NCI-H1694 treated with DMSO at 0.1 percent for 48 hours (cell line): ENCODE measurements around the gene CLSTN2.

Experiments used
- DNase-seq: peaks from one replicate; lab custom pipeline; 2025; lab: John Stamatoyannopoulos, UW

CLSTN2 gene

DNA sequence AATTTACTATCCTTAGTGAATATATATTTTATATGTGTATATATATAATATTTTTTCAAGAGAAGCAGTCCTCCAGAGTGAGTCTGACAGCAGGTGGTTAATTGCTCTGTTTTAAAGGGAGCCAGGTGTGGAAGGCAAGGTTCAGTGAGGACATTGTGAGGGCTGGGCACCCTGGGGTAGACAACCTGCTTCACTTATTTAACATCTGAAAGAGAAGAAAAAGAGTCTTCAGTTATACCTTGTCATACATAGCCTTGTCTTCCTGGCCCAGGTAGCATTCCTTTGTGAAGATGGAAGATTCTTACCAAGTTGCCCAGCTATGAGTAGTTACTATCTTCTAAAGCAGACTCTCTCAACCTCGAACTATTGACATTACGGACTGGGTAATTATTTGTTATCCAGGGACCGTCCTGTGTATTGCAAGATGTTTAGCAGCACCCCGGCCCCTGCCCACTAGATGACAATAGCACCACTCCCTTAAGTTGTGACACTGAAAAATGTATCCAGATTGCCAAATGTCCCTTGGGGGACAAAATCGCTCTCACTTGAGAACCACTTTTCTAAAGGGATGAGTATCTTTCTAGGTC, 406.9 kb downstream of the CLSTN2 start:
- DNase-seq, result peak; percentile 8

DNA sequence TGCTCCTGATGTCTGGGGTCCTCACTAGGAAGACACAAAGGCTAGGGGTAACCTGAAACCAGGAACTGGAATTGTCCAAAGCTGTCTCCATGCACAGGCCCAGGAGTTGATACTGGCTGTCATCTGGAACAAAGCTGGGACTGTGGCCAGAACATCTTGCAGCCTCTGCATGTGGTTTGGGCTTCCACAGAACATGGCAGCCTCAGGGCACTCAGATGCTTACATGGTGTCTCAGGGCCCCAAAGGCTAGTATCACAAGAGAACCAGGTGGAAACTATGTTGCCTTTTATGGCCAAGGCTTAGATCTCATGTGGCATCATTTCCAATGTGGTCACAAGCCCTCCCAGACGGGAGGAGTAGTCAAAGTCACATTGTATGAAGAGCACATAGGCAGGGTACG, 407.7 kb downstream of the CLSTN2 start:
- DNase-seq, result peak; percentile 11

DNA sequence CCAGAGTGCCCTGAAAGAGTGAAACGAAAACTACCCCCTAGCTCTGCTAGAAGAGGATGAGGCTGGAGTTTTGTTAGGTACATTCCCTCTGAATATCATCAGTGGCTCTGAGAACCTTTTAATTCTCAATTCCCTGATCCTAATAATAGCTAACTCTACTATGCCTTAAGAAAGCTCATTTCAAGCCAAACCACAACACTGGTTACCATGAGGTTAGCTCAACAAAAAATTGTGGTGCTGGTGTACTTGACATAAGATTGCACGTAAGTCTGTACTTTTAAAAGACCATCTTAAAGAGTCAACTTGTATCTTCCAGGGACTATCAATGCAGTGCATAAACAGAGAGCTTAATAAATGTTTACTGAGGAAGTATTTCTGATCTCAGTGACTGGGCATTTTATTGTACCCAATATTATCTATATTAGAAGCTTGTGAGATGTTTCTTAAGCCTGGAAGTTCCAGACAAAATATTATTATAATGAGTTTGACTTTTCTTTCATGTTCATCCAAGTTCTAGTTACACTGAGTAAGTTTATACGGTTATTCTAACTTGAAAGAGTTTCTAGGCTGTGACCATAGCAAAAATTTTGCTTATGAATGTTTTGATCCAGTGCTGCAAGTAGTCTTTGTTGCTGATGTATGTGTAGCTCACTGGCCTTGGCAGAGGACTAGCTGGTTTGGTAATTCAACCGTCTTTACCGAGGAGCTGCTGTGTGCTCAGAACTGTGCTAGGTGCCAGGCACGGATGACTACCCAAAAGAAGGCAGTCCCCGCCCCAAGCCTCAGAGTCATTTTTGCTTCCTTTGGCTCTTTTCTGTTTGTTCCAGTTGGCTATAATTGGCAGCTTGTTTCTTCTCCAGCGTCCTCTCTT, 408.5 kb downstream of the CLSTN2 start:
- DNase-seq, result peak; percentile 73

DNA sequence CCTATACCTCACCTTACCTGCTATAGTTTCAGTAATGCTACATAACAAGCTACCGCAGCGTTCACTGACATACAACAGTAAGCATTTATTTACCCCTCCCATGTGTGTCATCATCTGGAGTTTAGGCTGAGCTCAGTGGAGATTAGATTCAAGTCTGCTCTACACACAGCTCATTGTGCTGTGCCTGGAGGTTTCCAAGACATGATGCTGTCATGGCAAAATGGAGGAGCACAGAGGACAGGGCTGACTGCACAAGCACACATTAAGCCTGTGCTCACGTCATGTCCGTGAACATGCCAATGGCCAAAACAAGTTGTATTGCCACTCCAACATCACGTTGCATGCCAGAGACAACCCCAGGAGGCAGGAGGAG, 409.1 kb downstream of the CLSTN2 start:
- DNase-seq, result peak; percentile 79

DNA sequence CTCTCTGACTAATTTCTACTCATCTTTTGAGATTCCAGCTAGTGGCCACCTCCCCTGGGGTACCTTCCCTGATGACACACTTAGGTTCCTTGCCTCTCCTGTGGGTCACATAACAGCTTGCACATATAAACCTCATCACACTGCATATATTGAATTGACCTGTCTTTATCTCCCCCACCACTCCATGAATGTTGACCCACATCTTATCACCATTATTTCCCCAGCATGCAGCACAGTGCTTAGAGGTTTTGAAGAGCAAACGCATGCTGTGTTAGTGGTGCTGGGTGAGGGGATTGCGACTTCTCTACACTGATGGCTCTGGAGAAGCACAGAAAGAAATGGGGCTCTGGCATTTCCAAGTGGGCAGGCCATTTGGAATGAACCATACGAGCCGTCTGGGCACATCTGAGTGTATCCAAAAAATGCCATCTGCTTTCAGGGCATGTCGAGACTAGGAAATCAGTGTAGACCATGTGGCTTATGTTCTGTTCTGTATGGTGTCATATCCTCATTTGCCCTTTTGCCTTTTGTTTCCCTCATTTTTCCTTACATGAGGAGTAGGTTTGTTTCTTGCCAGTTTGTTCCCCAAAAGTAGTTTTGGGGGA, 409.7 kb downstream of the CLSTN2 start:
- peak; percentile 98 for DNase-seq

DNA sequence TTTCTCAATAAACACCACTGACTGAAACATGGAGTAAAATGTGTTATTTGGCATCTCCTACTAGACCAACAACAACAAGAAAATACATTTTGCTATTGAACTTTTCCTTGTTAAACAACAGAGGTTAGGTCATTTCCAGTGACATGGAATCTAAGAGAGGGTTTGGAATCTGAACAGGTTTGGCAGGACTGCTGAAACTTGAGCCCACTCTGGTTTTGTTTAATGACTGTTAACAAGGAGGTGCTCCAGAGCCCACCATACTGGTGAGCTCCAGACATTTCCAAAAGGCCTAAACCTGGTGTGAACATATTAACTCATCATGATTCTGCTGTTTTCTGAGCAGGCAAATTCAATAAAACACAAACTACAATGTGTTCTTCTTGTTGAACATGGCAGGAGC, 412.2 kb downstream of the CLSTN2 start:
- no peak for DNase-seq

DNA sequence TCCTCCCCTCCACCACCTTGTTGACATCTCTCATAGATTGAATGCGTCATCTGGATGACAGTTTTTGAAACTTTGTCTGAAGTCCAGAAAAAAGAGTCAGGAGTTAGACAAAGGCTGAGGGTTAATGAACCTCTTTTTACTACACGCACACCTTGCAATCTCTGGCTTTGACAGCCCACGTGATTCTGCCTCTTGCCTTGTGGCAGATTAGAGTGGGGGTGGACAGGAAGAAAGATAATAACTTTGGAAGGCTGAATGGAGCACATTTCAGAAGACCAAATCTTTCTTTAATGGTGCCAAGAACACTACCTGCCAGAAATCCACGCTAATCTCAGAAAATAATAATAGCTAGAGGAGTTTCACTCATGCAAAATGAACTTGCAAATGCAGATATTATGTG, 415.0 kb downstream of the CLSTN2 start:
- DNase-seq, result no peak

DNA sequence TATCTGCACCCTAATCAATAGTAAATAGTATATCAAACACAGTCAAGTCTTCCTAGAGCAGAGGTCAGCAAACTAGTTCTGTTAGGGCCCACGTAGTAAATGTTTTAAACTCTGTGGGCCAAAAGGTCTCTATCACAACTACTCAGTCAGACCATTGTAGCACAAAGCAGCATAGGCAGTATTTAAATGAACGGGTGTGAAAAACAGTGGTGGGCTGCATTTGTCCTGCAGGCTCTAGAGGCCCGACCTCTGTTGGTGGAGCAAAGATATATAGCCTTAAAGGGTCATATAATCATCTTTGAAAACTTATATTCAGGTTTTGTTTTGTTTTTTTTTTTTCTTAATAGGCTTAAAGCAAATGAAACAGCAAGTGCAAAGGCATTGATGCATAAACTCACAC, 416.5 kb downstream of the CLSTN2 start:
- no peak for DNase-seq

DNA sequence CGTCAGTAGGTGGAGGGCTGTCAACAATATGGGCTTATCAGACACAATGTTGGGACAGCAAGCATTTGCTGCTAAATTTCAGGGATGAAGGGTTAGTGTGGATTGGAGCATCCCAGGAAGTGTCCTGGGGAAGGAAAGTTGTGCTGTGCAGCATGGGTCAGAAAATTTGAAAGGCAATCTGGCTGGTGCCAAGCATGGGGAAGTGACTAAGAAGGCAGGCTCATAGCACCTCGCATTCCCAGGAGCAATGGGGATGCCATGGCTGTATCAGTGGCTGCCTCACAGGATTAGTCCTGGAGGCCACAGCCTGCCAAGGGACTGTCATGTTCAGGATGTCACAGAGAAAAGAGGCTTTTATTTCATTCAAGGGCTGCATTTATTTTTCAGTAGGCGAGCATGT, 420.5 kb downstream of the CLSTN2 start:
- no peak for DNase-seq

DNA sequence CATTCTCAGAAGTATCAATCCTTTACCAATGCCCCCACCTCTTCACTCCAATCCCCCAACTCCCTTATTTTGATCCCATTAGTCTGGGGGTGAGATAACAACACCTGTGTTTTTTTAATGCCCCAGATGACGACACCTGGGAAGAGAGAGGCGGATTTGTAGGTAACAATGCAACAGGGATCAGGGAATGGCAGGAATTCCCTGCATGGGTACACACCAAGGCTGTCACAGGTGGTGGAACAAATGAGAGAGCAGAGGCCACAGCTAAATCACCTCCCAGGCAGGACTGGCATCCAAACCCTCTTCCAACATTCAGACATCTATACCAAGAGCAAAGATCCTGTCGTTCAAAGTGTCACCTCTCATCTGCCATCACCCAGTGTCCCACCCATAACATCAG, 423.7 kb downstream of the CLSTN2 start:
- no peak for DNase-seq

DNA sequence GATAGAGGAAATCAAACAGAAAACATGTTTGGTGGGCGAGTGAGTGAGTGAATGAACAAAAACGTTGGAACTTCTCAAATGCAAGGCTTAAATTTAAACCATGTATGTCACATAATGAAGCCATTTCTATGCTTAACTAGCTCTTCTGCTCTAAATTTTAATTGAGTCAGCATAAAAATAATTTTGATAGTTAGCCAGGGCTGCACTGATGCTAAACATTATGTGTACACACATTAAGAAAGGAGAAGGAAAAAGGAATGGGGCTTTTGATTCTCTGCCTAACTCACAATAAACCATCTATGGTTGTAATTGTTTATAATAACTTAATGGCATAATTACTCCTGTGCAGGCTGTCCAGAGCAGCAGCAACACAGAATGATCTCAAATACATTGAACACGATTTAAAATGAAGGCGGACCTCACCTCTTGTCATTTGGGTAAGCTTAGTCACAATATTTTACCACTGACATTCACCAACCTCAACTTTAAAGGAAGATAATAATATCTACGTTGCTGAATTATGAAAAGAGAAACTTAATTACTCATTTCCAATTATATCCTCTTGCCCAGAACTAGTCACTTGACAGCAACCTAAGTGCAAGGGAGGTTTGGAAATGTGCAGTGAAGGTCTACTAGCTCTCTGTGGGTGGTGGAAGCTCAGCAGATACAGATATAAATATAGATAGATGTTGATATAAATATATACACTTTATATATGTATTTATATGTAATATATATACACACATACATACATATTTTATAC, 424.4 kb downstream of the CLSTN2 start:
- DNase-seq, result no peak

DNA sequence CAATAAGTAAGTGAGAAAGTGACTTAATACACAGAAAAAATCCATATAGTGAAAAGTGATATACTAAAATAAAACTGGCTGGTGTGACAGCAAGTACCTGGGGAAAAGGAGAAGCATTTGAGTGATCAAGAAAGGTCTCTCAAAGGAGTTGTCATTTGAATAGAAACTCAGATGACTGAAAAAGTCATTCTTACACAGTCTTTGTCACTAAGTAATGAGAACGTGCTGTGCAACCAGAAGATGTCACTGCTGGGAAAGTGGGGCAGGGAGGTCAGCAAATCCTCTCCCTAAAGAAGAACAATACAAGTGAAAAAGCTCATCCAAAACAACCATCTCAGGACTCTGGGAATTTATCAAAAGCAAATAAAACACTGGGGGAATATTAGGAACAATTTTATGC, 425.3 kb downstream of the CLSTN2 start:
- no peak for DNase-seq

DNA sequence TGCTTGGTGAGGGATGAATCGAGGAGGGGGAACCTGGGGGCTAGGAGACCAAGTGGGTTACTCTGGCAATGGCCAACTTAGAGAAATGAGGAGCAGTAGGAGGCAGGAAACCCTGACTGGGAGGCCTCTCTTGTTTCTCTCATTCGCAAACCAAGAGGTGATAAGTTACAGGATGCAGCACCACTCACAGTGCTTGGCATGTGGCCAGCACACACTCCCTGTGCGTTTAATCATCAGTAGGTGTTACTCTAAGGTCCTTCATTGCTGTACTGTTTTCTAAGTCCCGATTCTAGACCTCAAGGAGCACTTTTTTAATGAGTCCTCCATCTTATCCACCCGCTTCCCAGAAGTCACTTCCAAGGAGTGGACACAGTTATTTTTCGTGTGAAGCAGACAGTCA, 428.8 kb downstream of the CLSTN2 start:
- DNase-seq, result no peak

DNA sequence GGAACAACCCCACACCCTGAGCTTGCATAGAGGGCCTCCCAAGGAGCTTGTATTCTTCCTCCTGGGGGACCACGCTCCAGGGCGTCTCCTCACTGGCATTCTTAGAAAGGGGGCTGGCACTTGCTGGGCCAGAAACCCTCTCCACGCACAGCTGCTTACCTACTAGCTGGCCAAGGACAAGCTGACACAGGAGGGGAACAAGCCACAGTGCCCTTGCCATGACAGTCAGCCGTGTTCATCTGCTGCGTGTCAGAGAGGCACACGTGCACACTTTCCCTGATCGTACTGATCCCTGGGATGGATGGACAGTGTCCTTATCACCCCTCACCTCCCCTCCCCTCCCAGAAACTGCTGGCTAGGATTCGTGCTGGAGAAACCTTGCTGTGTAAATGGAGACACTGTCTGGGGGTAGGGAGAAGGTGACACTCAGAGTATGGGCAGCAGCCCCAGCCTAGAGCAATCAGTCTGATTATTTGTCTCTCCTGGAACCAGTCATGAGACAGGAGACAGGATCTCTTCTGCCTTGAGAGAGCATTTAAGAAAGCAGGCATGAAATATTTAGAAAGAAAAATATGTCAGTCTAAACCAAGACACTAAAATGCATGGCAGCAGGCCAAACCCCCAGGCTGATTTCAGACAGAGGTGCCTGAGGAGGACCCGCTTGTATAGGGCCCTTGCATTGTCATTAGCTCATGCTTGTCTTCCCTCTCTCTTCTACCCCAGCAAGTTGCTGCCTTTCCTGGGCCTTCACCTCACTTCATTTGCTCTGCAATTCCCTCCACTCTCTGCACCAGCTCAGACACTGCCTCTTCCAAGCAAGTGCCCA, 431.1 kb downstream of the CLSTN2 start:
- no peak for DNase-seq

DNA sequence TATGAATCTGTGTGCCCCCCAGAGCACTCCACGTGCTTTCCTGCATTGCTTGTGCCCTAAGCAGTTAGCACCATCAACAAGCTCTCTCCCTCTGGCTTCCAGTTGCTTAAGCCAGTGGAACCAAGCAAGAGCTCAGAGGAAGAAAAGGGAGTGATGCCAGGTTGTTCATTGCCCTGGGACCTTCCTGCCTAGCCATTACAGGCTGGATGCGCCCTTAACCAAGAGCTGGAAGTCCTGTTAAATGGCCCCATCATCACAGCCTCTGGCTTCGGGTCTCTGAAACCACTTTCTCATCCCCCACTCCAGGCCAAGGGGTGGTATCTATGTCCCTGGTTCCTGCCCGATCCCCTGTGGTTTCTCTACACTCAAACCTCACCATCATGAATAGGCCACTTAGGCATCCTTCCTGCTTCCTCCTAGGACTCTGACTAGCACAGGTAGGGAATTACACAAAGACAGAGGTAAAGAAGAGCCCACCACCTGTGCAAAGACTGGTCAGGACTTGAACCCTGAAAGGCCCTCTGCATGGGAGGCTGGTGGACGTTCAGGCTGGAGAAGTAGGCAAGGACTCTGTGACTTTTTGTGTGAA, 433.3 kb downstream of the CLSTN2 start:
- no peak for DNase-seq

DNA sequence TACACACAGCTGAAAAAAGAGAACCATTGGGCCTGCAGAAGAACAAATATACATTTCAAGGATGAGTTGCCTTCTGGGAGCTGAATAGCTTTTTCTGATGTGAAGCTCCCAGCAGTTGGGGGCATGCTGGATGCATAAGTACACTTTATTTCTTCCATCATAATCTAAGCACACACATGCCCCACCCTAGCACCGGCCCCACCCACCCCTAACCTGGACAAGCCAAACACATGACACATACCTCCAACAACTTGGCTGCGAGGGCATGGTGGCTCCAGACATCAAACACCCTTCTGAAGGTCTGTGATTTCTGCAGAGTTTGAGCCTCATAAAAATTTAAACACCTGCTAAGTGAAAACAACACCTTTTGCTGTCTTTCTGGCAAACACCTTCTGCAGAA, 435.7 kb downstream of the CLSTN2 start:
- no peak for DNase-seq

DNA sequence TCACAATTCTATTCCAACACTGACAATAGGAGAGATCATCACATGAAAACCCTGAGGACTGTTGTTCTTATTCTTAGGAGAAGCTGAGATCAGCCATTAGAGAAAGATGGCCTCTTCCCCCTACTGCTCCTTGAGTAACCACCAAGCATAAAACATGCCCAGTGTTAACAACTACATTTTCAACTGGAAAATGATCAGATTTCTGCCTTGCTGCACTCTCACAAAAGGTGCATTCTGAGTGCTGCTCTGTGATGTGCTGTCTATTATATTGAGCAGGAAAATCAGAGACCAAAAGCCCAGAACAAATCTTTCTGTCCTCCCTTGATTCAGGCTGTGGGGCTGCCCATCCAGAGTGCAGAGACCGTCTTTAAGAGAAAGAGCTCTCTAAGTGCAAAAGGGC, 438.2 kb downstream of the CLSTN2 start:
- no peak for DNase-seq

DNA sequence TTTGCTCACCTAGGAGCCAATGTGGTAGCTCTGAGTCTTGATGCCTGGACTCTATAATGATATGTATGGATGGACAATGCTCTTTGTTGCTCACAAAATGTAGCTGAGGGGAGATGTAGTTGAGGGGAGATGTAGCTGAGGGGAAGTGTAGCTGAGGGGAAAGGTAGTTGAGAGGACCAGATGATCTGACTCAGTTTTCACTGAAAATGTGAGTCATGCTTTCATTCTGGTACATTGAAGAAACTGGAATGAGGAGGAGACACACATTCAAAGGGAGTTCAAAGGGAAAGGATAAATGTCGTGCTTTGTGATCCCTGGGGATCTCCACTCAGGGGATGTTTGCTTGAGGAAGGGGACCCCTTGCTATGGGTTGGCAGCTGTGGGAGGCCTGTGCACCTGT, 440.0 kb downstream of the CLSTN2 start:
- no peak for DNase-seq

DNA sequence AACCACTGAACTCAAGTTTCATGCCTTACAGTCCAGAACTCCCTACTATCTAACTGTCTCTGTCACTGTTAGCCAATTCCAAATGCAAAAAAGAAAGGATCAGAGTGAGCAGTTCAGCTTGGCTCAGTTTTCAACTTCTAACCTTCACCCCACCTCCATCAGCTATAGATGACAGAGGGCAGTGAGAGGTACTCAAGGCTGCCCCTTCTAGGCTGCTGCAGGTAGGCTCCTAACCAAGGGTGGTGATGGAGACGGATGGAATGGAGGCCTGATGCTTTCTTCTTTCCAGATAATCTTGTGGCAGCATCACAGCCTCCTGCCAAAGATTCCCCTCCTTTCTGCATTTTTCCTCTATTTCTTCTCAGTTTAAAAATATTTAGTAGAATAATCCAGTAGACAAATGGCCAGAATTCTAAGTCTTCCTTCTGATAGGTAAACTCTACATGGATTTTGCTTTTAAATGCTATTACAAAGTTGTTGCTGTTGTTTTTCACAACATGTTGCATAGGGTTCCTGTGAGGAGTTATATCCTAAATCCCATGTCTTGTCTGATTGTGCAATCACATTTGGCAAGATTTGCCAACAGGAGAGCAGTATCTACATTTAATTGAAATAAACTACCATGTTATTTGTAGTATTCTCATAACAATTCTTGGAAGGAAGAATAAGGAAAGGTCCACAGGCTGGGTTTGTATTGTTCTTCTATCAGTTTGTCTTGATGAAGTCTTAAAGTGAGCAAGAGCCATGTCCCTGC, 441.3 kb downstream of the CLSTN2 start:
- DNase-seq, result no peak

DNA sequence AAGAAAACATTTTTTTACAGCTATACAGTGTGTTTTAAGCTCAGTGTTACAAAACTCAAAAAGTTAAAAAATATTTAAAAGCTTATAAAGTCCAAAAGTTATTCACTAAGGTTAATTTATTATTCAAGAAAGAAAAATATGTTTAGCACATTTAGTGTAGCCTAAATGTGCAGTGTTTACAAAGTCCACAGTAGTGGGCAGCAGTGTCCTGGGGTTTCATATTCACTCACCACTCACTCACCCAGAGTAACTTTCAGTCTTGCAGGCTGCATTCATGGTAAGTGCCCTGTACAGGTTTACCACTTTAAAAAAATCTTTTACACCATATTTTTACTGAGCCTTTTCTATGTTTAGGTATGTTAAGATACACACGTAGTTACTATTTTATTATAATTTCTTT, 442.7 kb downstream of the CLSTN2 start:
- DNase-seq, result no peak
